HG03460 (cell line): ENCODE data around the gene XRCC3.

Source experiments
- ATAC-seq: cut with Tn5 transposase; IDR thresholded peaks from one replicate; pipeline ENCODE4 v1.9.1; 2021; ENCODE audit not compliant: unreplicated experiment

Gene XRCC3

GRCh38 chr14:103738701-103739451, 23.6 kb upstream of the XRCC3 start:
- no peak for ATAC-seq

- no peak for ATAC-seq
Observed at GRCh38 chr14:103738166-103738565, 22.9 kb upstream of the XRCC3 start.

- no peak for ATAC-seq
Observed at GRCh38 chr14:103737432-103738045, 22.3 kb upstream of the XRCC3 start.

GRCh38 chr14:103736546-103737431, 21.5 kb upstream of the XRCC3 start:
- ATAC-seq, result no peak

GRCh38 chr14:103735815-103736545, 20.7 kb upstream of the XRCC3 start:
- ATAC-seq, result no peak

GRCh38 chr14:103735439-103735814, 20.2 kb upstream of the XRCC3 start:
- ATAC-seq, result no peak

- no peak for ATAC-seq
Observed at GRCh38 chr14:103735022-103735421, 19.8 kb upstream of the XRCC3 start.

- no peak for ATAC-seq
Observed at GRCh38 chr14:103734081-103734888, 19.0 kb upstream of the XRCC3 start.

- no peak for ATAC-seq
Observed at GRCh38 chr14:103733651-103734050, 18.4 kb upstream of the XRCC3 start.

- ATAC-seq, result no peak
Observed at GRCh38 chr14:103732868-103733620, 17.8 kb upstream of the XRCC3 start.

- no peak for ATAC-seq
Observed at GRCh38 chr14:103731916-103732867, 16.9 kb upstream of the XRCC3 start.

GRCh38 chr14:103731481-103731880, 16.2 kb upstream of the XRCC3 start:
- no peak for ATAC-seq

GRCh38 chr14:103730490-103731035, 15.3 kb upstream of the XRCC3 start:
- no peak for ATAC-seq

GRCh38 chr14:103729496-103730448, 14.5 kb upstream of the XRCC3 start:
- no peak for ATAC-seq

- ATAC-seq, result no peak
Observed at GRCh38 chr14:103728721-103729120, 13.5 kb upstream of the XRCC3 start.

- ATAC-seq, result no peak
Observed at GRCh38 chr14:103728141-103728540, 12.9 kb upstream of the XRCC3 start.
